HEK293 (cell line): ENCODE results near the gene TMEM121B.

Experiments
- BCL6B ChIP-seq: fragments of 450-650 bp; formaldehyde crosslinking; IDR thresholded peaks from 2 replicates; pipeline ENCODE4 v1.5.1; 2017; ENCODE audit warnings: missing biosample characterization, missing genetic modification characterization
- HOXA7 ChIP-seq: sonication (generic); formaldehyde crosslinking; IDR thresholded peaks from 2 replicates; pipeline ENCODE4 v1.8.1; 2022; ENCODE audit warnings: missing genetic modification reagents, borderline replicate concordance
- KLF17 ChIP-seq: fragments of 450-650 bp; formaldehyde crosslinking; IDR thresholded peaks from 2 replicates; pipeline ENCODE4 v1.5.1; 2016; ENCODE audit warnings: missing biosample characterization, missing genetic modification characterization
- PATZ1 ChIP-seq: fragments of 450-650 bp; formaldehyde crosslinking; IDR thresholded peaks from 2 replicates; pipeline ENCODE4 v1.5.1; 2016; ENCODE audit warnings: missing biosample characterization, missing genetic modification characterization
- SALL2 ChIP-seq: fragments of 450-650 bp; formaldehyde crosslinking; IDR thresholded peaks from 2 replicates; pipeline ENCODE4 v1.5.0; 2017; ENCODE audit warnings: missing biosample characterization, mild to moderate bottlenecking, missing genetic modification characterization, borderline replicate concordance
- ZBTB10 ChIP-seq: fragments of 450-650 bp; formaldehyde crosslinking; IDR thresholded peaks from 2 replicates; pipeline ENCODE4 v1.5.1; 2016; ENCODE audit warnings: missing biosample characterization, missing genetic modification characterization
- ZBTB11 ChIP-seq: fragments of 450-650 bp; formaldehyde crosslinking; conservative IDR thresholded peaks from 2 replicates; pipeline ENCODE4 v1.5.1; 2016; ENCODE audit warnings: low read depth, missing biosample characterization, missing genetic modification characterization
- ZBTB7A ChIP-seq: fragments of 450-650 bp; formaldehyde crosslinking; IDR thresholded peaks from 2 replicates; pipeline ENCODE4 v1.5.1; 2016; ENCODE audit warnings: low read depth, missing biosample characterization, missing genetic modification characterization
- ZBTB8A ChIP-seq: fragments of 450-650 bp; formaldehyde crosslinking; IDR thresholded peaks from 2 replicates; pipeline ENCODE4 v1.5.1; 2016; ENCODE audit warnings: missing biosample characterization, missing genetic modification characterization
- ZNF157 ChIP-seq: fragments of 450-650 bp; formaldehyde crosslinking; IDR thresholded peaks from 2 replicates; pipeline ENCODE4 v1.5.1; 2016; ENCODE audit warnings: missing biosample characterization, missing genetic modification characterization
- ZNF175 ChIP-seq: fragments of 450-650 bp; formaldehyde crosslinking; IDR thresholded peaks from 2 replicates; pipeline ENCODE4 v1.5.1; 2016; ENCODE audit warnings: missing biosample characterization, missing genetic modification characterization
- ZNF221 ChIP-seq: fragments of 450-650 bp; formaldehyde crosslinking; IDR thresholded peaks from 2 replicates; pipeline ENCODE4 v1.5.1; 2017; ENCODE audit warnings: missing biosample characterization, missing genetic modification characterization, borderline replicate concordance
- ZNF24 ChIP-seq: fragments of 450-650 bp; formaldehyde crosslinking; IDR thresholded peaks from 2 replicates; pipeline ENCODE4 v1.5.1; 2016; ENCODE audit warnings: missing biosample characterization, missing genetic modification characterization
- ZNF292 ChIP-seq: fragments of 450-650 bp; formaldehyde crosslinking; IDR thresholded peaks from 2 replicates; pipeline ENCODE4 v1.5.1; 2016; ENCODE audit warnings: low read depth, missing biosample characterization, missing genetic modification characterization, borderline replicate concordance
- ZNF404 ChIP-seq: fragments of 450-650 bp; formaldehyde crosslinking; IDR thresholded peaks from 2 replicates; pipeline ENCODE4 v1.5.1; 2017; ENCODE audit warnings: missing biosample characterization, missing genetic modification characterization
- ZNF501 ChIP-seq: fragments of 450-650 bp; formaldehyde crosslinking; IDR thresholded peaks from 2 replicates; pipeline ENCODE4 v1.5.1; 2016; ENCODE audit warnings: missing biosample characterization, missing genetic modification characterization
- ZNF529 ChIP-seq: fragments of 450-650 bp; formaldehyde crosslinking; IDR thresholded peaks from 2 replicates; pipeline ENCODE4 v1.5.1; 2017; ENCODE audit warnings: missing genetic modification characterization, missing biosample characterization; ENCODE audit not compliant: insufficient replicate concordance
- ZNF549 ChIP-seq: fragments of 450-650 bp; IDR thresholded peaks from 2 replicates; pipeline ENCODE4 v1.5.1; 2018; ENCODE audit warnings: missing biosample characterization, missing genetic modification characterization, mild to moderate bottlenecking, inconsistent platforms, moderate library complexity
- ZNF645 ChIP-seq: fragments of 450-650 bp; formaldehyde crosslinking; IDR thresholded peaks from 2 replicates; pipeline ENCODE4; 2016; ENCODE audit warnings: missing biosample characterization, missing genetic modification characterization
- ZNF660 ChIP-seq: fragments of 450-650 bp; IDR thresholded peaks from 2 replicates; pipeline ENCODE4 v1.5.1; 2018; ENCODE audit warnings: missing biosample characterization, mild to moderate bottlenecking, missing genetic modification characterization
- ZNF664 ChIP-seq: fragments of 450-650 bp; formaldehyde crosslinking; IDR thresholded peaks from 2 replicates; pipeline ENCODE4 v1.5.1; 2016; ENCODE audit warnings: missing biosample characterization, missing genetic modification characterization
- ZNF768 ChIP-seq: fragments of 450-650 bp; formaldehyde crosslinking; IDR thresholded peaks from 2 replicates; pipeline ENCODE4 v1.5.1; 2018; ENCODE audit warnings: missing biosample characterization, mild to moderate bottlenecking, missing genetic modification characterization
- ZNF830 ChIP-seq: fragments of 450-650 bp; IDR thresholded peaks from 2 replicates; pipeline ENCODE4 v1.5.0; 2018; ENCODE audit warnings: missing biosample characterization, missing genetic modification characterization, low read depth, mild to moderate bottlenecking, moderate library complexity
- ZNF843 ChIP-seq: fragments of 450-650 bp; formaldehyde crosslinking; IDR thresholded peaks from 2 replicates; pipeline ENCODE4 v1.5.1; 2016; ENCODE audit warnings: missing biosample characterization, missing genetic modification characterization

TMEM121B gene

GRCh38 chr22:17121233-17122195 is at the start of gene TMEM121B (continued):
- TF ChIP-seq PATZ1 (tag by site-specific recombination) (peak; percentile 74), ZNF157 (tag by site-specific recombination) (no peak), HOXA7 (CRISPR knock-in tag) (no peak), ZNF292 (tag by site-specific recombination) (no peak), ZNF645 (no peak), ZNF501 (tag by site-specific recombination) (0 out of 2 replicates have a peak, but pooled peaks have one; percentile 50), ZNF549 (tag by site-specific recombination) (no peak), ZBTB10 (tag by site-specific recombination) (peak; percentile 56; the same call in 1 of the 2 replicates), ZNF24 (0 out of 2 replicates have a peak, but pooled peaks have one; percentile 52), KLF17 (tag by site-specific recombination) (peak; percentile 96), ZNF843 (tag by site-specific recombination) (no peak), ZNF529 (no peak), ZNF221 (tag by site-specific recombination) (no peak), BCL6B (tag by site-specific recombination) (no peak), ZBTB7A (tag by site-specific recombination) (no peak), ZNF830 (tag by site-specific recombination) (no peak), ZNF175 (tag by site-specific recombination) (no peak), ZNF768 (tag by site-specific recombination) (no peak), ZBTB11 (tag by site-specific recombination) (peak; percentile 63), SALL2 (no peak), ZBTB8A (peak; percentile 72), ZNF660 (no peak), ZNF664 (tag by site-specific recombination) (no peak), ZNF404 (tag by site-specific recombination) (no peak)
